Natural killer cell (primary cell): ENCODE results near the gene ACTN2. TPM values are rescaled to one million over a fixed set of nuclear protein-coding genes. Genes with fewer than 3 reads are reported as not detected.

ENCODE experiments used
- ATAC-seq, 3 donors: fragments of 150-1000 bp in 2 of 3; fragments of 200-7000 bp in 1 of 3; cut with Tn5 transposase; 1 replicate in 1 of 3; 2 replicates in 2 of 3; pipeline ENCODE4 v1.10.0; 2021; ENCODE audit warnings: mild to moderate bottlenecking in 2 of 3, moderate library complexity in 2 of 3
- DNase-seq, 2 donors: peaks; one replicate each; pipeline versions ENCODE4 v3.0.0 to v3.0.0-alpha.2; 2013 to 2021; ENCODE audit warnings: mixed read lengths in 1 of 2
- H3K27ac ChIP-seq: one replicate; pipeline ENCODE4 v1.5.1; 2013; ENCODE audit warnings: mild to moderate bottlenecking, low read length
- H3K27me3 ChIP-seq: one replicate; pipeline ENCODE4 v1.6.1; 2013; ENCODE audit warnings: low read length; ENCODE audit not compliant: control insufficient read depth, insufficient read depth
- H3K36me3 ChIP-seq: one replicate; pipeline ENCODE4 v1.6.1; 2013; ENCODE audit warnings: low read length; ENCODE audit not compliant: control insufficient read depth, insufficient read depth
- H3K4me1 ChIP-seq: one replicate; pipeline ENCODE4 v1.6.1; 2013; ENCODE audit warnings: low read length; ENCODE audit not compliant: control insufficient read depth, insufficient read depth
- H3K4me3 ChIP-seq: one replicate; pipeline ENCODE4 v1.5.1; 2013; ENCODE audit warnings: low read length
- H3K9me3 ChIP-seq: one replicate; pipeline ENCODE4 v1.6.1; 2013; ENCODE audit warnings: low read length; ENCODE audit not compliant: control insufficient read depth, insufficient read depth
- H3K27ac Mint-ChIP-seq, 2 donors: one replicate each; pipeline ENCODE4 v1.8.0; 2022; ENCODE audit warnings: mild to moderate bottlenecking in 2 of 2, mixed read lengths in 2 of 2, moderate library complexity in 1 of 2
- H3K27me3 Mint-ChIP-seq, 2 donors: one replicate each; pipeline ENCODE4 v1.8.0; 2022; ENCODE audit warnings: low read depth in 2 of 2, mixed read lengths in 2 of 2
- H3K36me3 Mint-ChIP-seq: one replicate; pipeline ENCODE4 v1.8.0; 2022; ENCODE audit warnings: mixed read lengths
- H3K4me1 Mint-ChIP-seq, 2 donors: one replicate each; pipeline ENCODE4 v1.8.0; 2022; ENCODE audit warnings: mixed read lengths in 2 of 2
- H3K4me3 Mint-ChIP-seq: one replicate; pipeline ENCODE4 v1.8.0; 2022; ENCODE audit warnings: mild to moderate bottlenecking, moderate library complexity, mixed read lengths
- H3K9me3 Mint-ChIP-seq, 2 donors: one replicate each; pipeline ENCODE4 v1.8.0; 2022; ENCODE audit warnings: mixed read lengths in 2 of 2
- CTCF ChIP-seq: fragments of 200-600 bp; IDR thresholded peaks from one replicate; pipeline ENCODE4 v1.8.0; 2022; ENCODE audit warnings: antibody characterized with exemption
- WGBS: methylation state at CpG from one replicate; pipeline ENCODE4 v1.1.7; 2013; ENCODE audit warnings: missing lambda C conversion rate; ENCODE audit not compliant: insufficient coverage; 5-methylcytosine and 5-hydroxymethylcytosine counted together
- intact Hi-C: fragments of 100-400 bp; cut with micrococcal nuclease; formaldehyde crosslinking; loops from one replicate; pipeline ENCODE4 v1.14.2; 2022
- total RNA-seq, 4 donors: library from RNA; stranded (reverse); fragments of 120-200 nt in 1 of 4; gene quantifications; one replicate each; pipeline versions ENCODE4 v1.2.3 to v1.2.4, GENCODE V29; 2013 to 2022

The ACTN2 gene
- total RNA-seq, 3 donors from 2014 or later (not counting 1 experiment from before 2014, with no cell fraction given): not detected

- 42% methylated on average over 3 of the region's 3 CpGs for WGBS
- no peaks in the 10 kb centered on the region for H3K4me1 Mint-ChIP-seq
- H3K36me3 Mint-ChIP-seq: no peaks in the 10 kb centered on the region
- Histone ChIP-seq H3K27ac (no peak overlapping the region), H3K36me3 (no peaks in the 10 kb centered on the region), H3K4me3 (no peak overlapping the region), H3K9me3 (no peaks in the 10 kb centered on the region), H3K4me1 (no peaks in the 10 kb centered on the region), H3K27me3 (no peaks in the 10 kb centered on the region)
- H3K9me3 Mint-ChIP-seq: no peaks in the 10 kb centered on the region
- no peak for DNase-seq
- H3K27ac Mint-ChIP-seq: no peak overlapping the region
- TF ChIP-seq CTCF: no peak
- intact Hi-C loops: no loop called here
- no peak overlapping the region for H3K4me3 Mint-ChIP-seq
- peaks cover 8 to 15% of the 10 kb centered on the region in 2 donors for H3K27me3 Mint-ChIP-seq
- ATAC-seq: no peak
Observed at GRCh38 chr1:236718328-236718727, 32.0 kb downstream of the ACTN2 start.

GRCh38 chr1:236720206-236720605 lies 33.9 kb downstream of the ACTN2 start:
- no peak for TF ChIP-seq CTCF
- H3K27ac Mint-ChIP-seq: no peak overlapping the region
- H3K4me1 Mint-ChIP-seq: no peaks in the 10 kb centered on the region
- no peaks in the 10 kb centered on the region for H3K36me3 Mint-ChIP-seq
- intact Hi-C loops: no loop called here
- Histone ChIP-seq H3K27me3 (no peaks in the 10 kb centered on the region), H3K36me3 (no peaks in the 10 kb centered on the region), H3K4me3 (no peak overlapping the region), H3K9me3 (no peaks in the 10 kb centered on the region), H3K4me1 (no peaks in the 10 kb centered on the region), H3K27ac (no peak overlapping the region)
- no peak for ATAC-seq
- peaks cover 11 to 15% of the 10 kb centered on the region in 2 donors for H3K27me3 Mint-ChIP-seq
- no peak overlapping the region for H3K4me3 Mint-ChIP-seq
- no peak for DNase-seq
- WGBS: 60% methylated on average over 3 of the region's 3 CpGs
- H3K9me3 Mint-ChIP-seq: no peaks in the 10 kb centered on the region

DNA sequence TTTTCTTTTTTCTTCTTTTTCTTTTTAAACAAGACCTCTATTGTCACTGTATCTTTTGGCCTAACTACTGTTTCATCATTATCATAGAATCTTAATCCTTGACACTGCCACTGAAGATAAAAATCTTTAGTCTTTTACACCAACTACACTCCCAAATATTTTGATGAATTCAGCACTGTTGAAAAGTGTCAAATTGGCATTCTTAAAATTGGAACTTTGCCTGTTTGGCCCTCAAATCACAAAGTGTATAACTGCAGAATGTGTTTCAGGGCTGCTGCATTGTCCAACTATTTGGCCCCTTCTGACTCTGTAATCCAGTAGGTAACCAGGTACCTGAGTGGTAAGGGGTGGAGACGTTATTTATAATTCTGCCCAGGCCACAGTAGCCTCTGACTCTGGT lies 34.3 kb downstream of the ACTN2 start:
- Histone ChIP-seq H3K4me3 (no peak overlapping the region), H3K4me1 (no peaks in the 10 kb centered on the region), H3K9me3 (no peaks in the 10 kb centered on the region), H3K36me3 (no peaks in the 10 kb centered on the region), H3K27ac (no peak overlapping the region), H3K27me3 (no peaks in the 10 kb centered on the region)
- DNase-seq (no peak), ATAC-seq (no peak)
- Mint-ChIP-seq H3K27ac (no peak overlapping the region), H3K36me3 (no peaks in the 10 kb centered on the region), H3K9me3 (no peaks in the 10 kb centered on the region), H3K4me3 (no peak overlapping the region), H3K27me3 (peaks cover 11 to 15% of the 10 kb centered on the region in 2 donors), H3K4me1 (no peaks in the 10 kb centered on the region)
- TF ChIP-seq CTCF: no peak
- WGBS: no CpG with 5 or more reads among the region's 1 CpG
- intact Hi-C loops: no loop called here

- H3K4me3 Mint-ChIP-seq: no peak overlapping the region
- H3K9me3 ChIP-seq: no peaks in the 10 kb centered on the region
- no peaks in the 10 kb centered on the region for H3K36me3 ChIP-seq
- ATAC-seq: no peak
- intact Hi-C loops: no loop called here
- H3K27me3 ChIP-seq: no peaks in the 10 kb centered on the region
- peaks cover 8% of the 10 kb centered on the region in 2 donors for H3K27me3 Mint-ChIP-seq
- no peaks in the 10 kb centered on the region for H3K36me3 Mint-ChIP-seq
- H3K4me1 Mint-ChIP-seq: no peaks in the 10 kb centered on the region
- H3K4me1 ChIP-seq: no peaks in the 10 kb centered on the region
- H3K9me3 Mint-ChIP-seq: no peaks in the 10 kb centered on the region
- WGBS: 85% methylated on average over 5 of the region's 6 CpGs
- no peak overlapping the region for H3K4me3 ChIP-seq
- TF ChIP-seq CTCF: no peak
- H3K27ac Mint-ChIP-seq: no peak overlapping the region
- H3K27ac ChIP-seq: no peak overlapping the region
- DNase-seq: no peak
Observed at GRCh38 chr1:236724049-236724448, 37.8 kb downstream of the ACTN2 start.
